IPS-NIHi11 (cell line): ENCODE measurements around the gene LPCAT2.
"Not testable (repeated sequence)": the region's sequence is repeated elsewhere in the genome, so short reads cannot be mapped to it uniquely, and the experiment has no call there.

ENCODE experiments used
- DNase-seq: peaks from one replicate; pipeline ENCODE4 v3.0.0; 2012; ENCODE audit warnings: mixed read lengths, low spot score

LPCAT2 gene

GRCh38 chr16:55605754-55606336 is 97.0 kb downstream of the LPCAT2 start:
- no peak for DNase-seq

DNA sequence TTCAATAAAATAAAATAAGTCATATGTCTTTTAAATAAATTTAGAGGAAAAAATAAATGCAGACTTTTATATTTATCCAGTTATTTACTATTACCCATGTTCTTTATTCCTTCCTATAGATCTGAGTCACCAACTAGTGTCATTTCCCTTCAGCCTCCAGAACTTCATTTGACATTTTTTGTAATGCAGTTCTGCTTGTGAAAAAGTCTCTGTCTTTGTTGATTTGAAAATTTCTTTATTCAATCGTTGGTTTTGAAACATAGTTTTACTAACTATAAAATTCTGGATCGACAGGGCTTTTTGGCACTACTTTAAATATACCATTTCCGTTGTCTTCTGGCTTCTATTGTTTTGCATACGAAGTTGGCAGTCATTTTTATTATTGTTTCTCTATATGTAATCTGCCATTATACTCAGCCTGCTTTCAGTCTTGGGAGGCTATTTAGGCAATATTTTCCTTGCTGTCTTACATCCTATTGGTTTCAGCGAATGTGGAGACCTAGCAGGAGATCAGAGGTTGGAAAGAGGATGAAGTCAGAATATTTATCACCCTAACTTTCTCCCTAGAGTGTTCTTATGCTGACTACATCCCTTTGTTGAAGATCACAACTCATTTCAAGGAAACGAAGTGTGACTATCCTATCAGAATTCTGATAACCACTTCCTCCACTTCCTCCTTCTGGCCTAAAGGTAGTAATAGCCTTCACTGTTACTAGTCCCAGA is 104.9 kb downstream of the LPCAT2 start:
- no peak for DNase-seq

DNA sequence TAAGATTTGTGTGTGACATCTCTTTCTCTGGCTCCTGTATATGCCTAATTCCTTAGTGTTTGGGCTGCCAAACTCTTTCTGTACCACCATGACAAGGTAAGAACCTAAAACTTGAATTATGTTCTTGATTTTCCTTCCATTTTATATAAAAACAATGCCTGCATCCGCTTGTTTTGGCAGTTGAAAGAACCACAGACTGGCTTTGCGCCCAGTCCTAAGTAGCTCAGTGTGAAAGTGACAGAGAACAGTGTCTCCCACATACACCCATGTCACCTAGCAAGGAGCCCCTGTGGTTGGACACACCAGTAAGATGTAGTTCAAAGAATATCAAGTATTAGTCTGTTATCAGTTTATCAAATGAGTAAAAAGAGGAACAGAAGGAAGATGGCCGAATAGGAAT is 106.2 kb downstream of the LPCAT2 start:
- DNase-seq = no peak

DNA sequence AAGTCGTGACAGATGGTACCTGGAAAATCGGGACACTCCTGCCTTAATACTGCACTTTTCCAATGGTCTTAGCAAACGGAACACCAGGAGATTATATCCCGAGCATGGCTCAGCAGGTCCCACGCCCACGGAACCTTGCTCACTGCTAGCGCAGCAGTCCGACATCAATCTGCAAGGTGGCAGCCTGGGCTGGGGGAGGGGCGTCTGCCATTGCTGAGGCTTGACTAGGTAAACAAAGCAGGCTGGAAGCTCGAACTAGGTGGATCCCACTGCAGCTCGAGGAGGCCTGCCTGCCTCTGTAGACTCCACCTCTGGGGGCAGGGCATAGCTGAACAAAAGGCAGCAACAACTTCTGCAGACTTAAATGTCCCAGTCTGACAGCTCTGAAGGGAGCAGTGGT is 106.8 kb downstream of the LPCAT2 start:
- not testable (repeated sequence) for DNase-seq

DNA sequence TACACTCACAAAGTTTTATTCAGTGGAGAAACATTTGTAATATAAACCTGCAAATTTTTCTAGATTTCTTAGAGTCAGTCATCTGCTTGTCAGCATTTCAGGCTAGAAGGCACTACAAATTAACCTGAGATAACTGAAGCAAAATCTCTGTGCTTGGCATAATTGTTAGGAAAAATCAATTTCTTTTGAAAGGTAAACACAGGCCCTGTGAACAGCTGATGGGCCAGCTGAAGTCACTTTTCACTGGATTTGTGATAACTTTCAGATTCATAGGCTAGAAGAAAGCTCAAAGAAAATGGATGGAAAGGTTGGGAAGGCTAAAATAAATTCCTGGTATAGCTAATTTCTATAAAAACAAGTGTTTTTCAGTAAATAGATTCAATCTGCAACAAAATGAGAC is 112.9 kb downstream of the LPCAT2 start:
- no peak for DNase-seq

- no peak for DNase-seq
These were observed 113.4 kb downstream of the LPCAT2 start for GRCh38 chr16:55622272-55622671.

GRCh38 chr16:55622930-55623561 is 114.2 kb downstream of the LPCAT2 start:
- peak; percentile 70 for DNase-seq

DNA sequence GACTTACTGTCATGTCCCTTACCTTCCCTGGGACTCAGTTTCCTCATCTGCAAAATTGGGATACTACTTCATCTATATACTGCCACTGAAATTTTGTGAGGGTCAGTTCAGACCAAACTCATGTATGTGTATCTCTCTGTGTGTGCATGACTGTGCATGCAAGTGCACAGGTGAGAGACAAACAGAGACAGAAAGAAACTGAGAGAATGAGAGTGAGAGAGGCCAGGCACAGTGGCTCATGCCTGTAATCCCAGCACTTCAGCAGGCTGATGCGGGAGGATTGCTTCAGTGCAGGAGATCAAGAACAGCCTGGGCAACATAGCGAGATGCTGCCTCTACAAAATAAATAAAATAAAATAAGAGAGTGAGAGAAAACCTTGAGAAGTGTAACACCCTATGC is 114.8 kb downstream of the LPCAT2 start:
- DNase-seq = no peak

GRCh38 chr16:55624696-55625095 is 115.8 kb downstream of the LPCAT2 start:
- no peak for DNase-seq

- no peak for DNase-seq
These were observed 117.0 kb downstream of the LPCAT2 start for GRCh38 chr16:55625843-55626242.

- DNase-seq = no peak
These were observed 119.6 kb downstream of the LPCAT2 start for GRCh38 chr16:55628306-55628968.

DNA sequence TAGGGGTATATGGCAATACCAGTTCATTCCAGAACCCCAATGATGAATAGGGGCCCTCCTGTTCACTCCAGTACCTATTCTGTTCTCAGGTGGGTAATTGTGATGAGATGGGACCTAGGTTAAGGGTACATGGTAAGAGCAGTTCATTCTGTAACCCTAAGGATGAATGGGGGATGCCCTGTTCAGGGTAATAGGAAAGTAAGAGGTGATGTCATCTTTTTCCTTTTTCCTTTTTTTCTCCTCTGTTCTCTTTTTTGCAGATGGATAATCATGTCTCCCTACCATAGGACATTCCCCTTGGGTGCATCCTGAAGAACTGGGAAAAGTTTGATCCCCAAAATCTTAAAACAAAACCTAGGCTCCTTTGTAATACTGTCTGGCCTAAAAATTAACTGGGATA is 121.9 kb downstream of the LPCAT2 start:
- no peak for DNase-seq

DNA sequence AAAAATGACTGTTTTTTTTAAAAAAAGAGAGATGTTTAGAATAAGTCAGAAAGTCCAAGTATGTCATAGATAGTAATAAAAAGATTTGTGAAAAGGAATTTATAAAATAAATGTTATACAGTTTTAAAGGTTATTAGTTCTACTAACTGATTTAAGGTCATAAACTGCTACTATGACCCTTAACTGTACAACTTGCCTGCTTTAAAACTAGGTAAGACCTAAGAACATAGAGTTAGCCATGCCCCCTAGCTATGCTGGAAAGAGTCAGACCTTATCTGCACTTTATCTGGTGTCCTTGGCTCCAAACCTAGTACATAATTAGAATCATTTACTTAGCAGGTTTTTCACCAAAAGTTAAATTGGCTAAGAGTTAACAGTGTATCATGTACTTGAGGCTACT is 123.4 kb downstream of the LPCAT2 start:
- no peak for DNase-seq

DNA sequence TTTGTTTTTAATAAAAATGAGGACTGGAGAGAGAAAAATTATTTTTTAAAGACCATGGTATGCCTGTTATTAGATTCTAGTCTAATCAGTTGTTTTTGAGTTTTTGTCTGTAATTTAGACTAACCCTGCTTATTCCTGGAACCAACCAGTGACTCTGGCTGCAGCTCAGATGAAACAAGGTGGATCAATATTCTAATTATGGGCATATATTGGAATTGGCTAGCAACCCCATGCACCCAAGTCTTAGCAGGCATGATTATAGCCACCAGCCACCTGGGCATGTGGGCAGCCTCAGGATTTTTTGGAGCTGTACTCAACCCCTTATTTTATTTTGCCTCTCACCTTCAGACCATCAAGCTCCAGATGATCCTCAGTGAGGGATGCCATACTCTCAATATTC is 125.3 kb downstream of the LPCAT2 start:
- DNase-seq = no peak
